A549 treated with GW870086 at 1 μM for 4 hours (cell line): Measurements from ENCODE around the gene CCDC126. TPM values are rescaled to one million over a fixed set of nuclear protein-coding genes. Genes with fewer than 3 reads are reported as not detected.

ENCODE experiments used
- total RNA-seq: library from RNA; stranded (reverse); fragments of 200-300 nt; extraction: Qiagen RNA extraction; gene quantifications from 5 replicates; pipeline ENCODE4 v1.2.3, GENCODE V29; 2022; ENCODE audit warnings: low read depth

The CCDC126 gene, protein sequence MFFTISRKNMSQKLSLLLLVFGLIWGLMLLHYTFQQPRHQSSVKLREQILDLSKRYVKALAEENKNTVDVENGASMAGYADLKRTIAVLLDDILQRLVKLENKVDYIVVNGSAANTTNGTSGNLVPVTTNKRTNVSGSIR
- total RNA-seq, result 2.2 to 3.9 TPM (median 3.6 TPM) in 5 replicates

DNA sequence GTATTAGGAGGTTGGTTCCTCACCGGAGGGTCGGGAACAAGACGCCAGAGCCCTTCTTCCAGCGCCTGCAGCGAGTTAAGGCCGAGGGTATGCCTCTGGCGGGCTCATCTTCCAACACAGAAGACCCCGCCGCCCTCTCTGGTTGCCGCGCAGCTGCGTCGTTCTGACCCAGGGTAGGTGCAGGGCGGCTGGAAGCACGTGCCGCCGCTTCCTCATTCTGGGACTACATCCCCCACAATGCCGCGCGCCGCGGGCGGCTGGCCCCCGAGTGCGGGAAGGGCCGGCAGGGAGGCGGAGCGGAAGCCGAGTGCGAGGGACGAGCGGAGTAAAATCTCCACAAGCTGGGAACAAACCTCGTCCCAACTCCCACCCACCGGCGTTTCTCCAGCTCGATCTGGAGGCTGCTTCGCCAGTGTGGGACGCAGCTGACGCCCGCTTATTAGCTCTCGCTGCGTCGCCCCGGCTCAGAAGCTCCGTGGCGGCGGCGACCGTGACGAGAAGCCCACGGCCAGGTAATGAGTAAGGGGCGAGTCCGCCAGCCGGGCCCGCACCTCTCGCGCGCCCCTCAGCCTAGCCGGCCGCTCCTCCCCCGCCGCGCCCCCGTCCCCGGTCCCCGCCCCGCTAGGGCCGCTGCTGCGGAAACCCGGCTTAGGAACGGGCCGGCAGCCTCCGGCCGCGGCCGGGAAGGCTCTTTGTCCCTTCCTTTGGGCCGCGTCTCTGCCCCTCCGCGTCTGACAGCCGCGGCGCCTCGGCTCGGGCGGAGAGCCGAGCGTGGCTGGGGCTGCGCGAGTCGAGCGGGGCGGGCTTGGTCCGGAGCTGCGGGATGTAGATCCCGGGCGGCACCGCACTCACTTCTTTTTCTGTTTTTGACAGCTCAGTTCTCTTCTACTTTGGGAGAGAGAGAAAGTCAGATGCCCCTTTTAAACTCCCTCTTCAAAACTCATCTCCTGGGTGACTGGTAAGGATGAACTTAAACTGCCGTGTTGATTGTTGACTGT is at the start of gene CCDC126:
TSS of gene CCDC126 (plus strand) at position 289 of the 998 bp plus-strand sequence. CDS start 13,934 bp downstream, outside the sequence.

DNA sequence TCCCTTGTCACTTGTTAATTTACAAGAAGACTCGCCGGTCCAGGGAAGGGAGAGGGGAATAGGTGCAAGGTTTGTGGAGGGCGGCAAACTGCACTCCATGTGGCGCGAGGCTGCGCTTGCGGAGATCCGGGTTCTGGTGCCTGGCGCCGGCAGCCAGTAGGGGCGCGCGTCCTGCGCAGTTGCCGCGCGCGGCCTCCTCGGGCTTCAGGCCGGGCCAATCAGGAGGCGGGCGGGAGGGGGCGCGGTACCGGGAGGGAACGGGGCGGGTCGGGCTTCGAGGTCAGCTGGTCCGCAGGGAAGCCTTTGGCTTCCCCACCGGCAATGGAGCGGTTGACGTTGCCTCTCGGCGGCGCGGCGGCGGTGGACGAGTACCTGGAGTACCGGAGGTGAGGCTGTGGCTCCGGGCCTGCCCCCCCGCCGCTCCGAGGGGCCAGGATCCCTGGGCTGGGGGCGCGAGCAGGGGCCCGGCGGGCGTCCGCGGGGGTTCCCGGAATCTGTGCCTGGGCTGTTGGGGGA is 82.8 kb downstream of the CCDC126 start, which contains the start of gene FAM221A:
TSS of gene FAM221A (plus strand) at position 302 of the 516 bp plus-strand sequence. CDS start at position 322, 20 bp downstream.

Other genes with a start within 250 kb of the CCDC126 start
- gene IGF2BP3, start 126.9 kb upstream of the CCDC126 start, total RNA-seq, result 22.2 to 31.3 TPM (median 28.9 TPM) in 5 replicates
- 66.4 to 78.6 TPM (median 74.4 TPM) in 5 replicates for gene TRA2A, start 65.4 kb upstream of the CCDC126 start, total RNA-seq
- gene FAM221A, start 82.8 kb downstream of the CCDC126 start, total RNA-seq, result 0.28 to 0.53 TPM (median 0.39 TPM) in 4 of 5 replicates, not detected in the other
- 0.39 to 1.1 TPM (median 0.66 TPM) in 5 replicates for gene STK31, start 112.8 kb downstream of the CCDC126 start, total RNA-seq